Frontal cortex (tissue), 4 donors: ENCODE results near the gene LMX1B. TPM values are rescaled to one million over a fixed set of nuclear protein-coding genes. Genes with fewer than 3 reads are reported as not detected.

Source experiments
- DNase-seq, 2 donors: peaks; one replicate each; pipeline ENCODE4 v3.0.0; 2012; ENCODE audit warnings: low spot score in 2 of 2
- FAIRE-seq: peaks from 2 replicates; lab custom pipeline; 2012; peaks lifted over from hg19 to GRCh38; lab: Jason Lieb, UNC
- total RNA-seq: library from RNA; depleted of rRNA; stranded (reverse); fragments of >200 nt; gene quantifications from one replicate; pipeline ENCODE4 v1.2.3, GENCODE V29; 2014
- donor health status: control.
- donor health status: control.
- donor health status: control.

The LMX1B gene
- total RNA-seq, 1 donor from 2014 or later: under 0.01 TPM

DNA sequence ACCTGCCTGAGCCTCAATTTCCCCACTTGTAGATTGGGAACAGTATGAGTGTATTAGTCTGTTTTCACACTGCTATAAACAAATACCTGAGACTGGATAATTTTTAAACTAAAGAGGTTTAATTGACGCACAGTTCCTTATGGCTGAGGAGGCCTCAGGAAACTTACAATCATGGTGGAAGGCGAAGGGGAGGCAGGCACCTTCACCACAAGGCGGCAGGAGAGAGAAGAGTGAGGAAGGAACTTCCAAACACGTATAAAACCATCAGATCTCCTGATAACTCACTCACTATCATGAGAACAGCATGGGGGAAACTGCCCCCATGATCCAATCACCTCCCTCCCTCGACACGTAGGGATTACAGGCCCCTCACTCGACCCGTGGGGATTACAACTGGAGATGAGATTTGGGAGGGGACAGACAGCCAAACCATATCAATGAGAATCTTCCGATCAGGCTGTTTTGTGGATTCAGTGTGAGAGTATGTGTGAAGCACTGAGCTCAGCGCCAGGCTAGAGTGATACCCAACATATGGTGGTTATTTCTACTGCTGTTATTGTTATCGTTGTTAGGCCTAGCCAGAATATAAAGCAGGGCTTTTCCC is 14.6 kb upstream of the LMX1B start:
- FAIRE-seq: no peak
- no peak for DNase-seq

DNA sequence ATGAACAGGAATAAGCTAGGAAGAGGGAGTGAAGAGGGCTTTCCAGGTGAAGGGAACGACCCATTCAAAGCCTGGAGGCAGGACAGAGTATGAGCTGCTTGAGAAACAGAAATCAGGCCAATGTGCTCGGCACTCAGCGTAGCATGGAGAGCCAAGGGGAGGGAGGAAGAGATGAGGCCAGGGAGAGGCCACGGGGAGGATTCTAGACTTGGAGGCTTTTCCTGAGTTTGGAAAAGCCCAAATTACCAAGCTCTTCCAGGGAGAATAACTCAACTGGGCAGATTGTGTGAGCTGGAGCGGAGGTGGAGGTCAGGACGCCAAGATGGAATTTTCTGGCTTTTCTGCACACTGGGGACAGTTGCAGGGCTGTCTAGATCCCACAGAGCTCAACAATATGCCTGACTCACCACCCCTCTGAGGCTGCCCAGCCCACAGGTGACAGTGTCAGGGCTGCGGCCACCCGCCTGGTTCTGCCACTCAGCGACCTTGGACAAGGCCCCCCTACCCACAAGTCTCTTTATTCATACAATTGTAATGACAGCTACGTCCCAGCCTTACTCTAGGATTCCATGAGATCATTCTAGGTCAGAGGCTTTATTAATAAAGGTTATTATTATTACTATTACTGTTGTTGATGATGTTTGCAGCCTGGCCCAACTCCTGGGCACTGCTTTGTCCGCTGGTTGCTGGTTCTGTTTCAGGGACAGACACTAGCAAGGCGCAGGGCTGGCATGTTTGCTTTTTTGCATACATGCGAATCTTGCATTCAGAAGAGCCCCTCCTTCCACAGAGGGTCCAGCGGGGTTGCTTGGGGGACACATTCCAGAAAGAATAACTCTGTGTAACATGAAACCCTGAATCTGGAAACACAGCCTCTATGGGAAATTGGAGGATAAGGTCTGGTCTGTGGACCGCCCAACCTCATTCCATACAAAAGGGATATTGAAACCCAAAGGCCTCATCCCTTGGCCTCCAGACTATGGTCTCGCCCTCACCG is 9.4 kb upstream of the LMX1B start:
- DNase-seq (no peak), FAIRE-seq (no peak)

DNA sequence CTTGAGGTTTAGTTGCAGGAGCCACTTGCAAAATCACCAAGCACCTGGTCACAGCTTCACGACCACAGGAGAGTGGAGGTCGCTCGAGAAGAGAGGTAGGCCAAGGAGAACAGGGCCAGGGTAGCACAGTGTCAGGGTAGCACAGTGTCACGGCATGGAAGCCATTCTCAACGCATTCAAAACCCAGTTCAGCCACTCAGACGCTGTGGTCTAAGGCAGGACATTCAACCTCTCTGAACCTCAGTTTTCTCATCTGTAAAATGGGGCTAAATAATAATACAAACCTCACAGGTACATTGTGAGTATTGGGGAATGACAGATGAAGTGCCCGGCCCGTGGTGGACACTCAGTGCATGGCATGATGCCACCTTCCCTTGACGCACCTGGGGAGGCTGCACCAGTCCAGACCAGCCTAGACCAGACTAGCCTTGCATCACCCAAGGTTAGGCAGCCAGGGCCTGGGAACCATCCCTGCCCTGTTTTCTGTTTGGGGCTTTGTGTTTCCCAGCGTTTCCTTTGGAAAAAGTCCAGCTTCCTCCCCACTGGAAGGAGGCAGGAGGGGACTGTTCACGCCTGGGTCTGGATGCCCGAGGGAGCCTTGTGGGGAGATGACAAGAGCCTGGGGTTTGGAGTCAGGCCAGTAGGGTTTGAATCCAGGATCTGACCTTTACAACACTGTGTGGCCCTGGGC is 7.8 kb upstream of the LMX1B start:
- DNase-seq (no peak), FAIRE-seq (no peak)

DNA sequence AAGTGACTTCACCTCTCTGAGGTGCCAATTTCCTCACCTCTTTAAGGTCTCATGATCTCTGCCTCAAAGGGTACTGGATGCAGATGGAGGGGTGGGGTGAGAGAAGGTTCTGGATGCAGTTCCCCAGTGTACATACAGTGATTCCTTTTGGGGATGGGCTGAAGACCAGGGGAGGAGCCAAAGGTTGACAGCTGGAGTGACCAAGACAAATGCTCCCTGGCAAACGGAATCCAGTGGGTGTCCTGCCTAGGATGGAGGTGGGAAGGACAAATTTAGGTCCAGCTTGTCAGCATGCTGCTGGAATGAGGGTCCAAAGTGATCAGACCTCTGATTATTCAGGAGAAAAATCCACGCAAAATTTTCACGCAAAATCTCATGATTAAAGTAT is 7.3 kb upstream of the LMX1B start:
- FAIRE-seq: no peak
- DNase-seq: no peak

DNA sequence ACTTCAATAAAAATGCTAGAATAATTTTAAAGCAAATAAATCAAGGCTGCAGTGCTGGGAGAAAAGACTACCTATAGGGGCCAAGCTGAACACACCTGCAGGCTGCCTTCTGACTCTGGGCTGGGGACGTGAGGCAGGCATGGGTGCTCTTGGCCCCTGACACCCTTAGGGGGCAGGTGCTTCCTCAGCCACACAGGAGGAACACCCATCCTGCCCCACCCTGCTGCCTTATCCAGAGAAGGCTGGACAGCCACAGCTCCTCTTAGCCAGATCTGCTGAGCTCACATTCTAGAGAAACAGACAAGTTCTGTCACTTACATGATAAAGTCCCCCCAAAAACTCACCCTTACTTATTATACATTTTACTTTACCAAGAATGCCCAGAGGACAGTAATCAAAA is 6.6 kb upstream of the LMX1B start:
- FAIRE-seq: no peak
- DNase-seq: no peak

DNA sequence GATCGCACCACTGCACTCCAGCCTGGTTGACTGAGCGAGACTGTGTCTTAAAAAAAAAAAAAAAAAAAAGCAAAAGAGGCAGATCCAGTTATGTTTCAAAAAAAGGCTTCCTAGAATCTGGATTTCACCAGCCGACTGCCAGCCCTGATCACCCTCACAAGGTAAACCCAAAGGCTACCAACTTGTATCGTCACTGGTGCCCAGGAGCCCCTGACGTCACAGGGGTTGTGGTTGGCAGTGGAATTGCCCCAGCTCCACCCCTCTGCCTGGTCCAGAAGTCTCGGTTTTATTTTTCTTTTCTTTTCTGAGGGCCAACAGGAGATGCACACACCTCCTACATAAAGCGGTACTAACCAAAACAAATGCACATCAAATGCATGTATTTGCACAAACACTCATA is 6.0 kb upstream of the LMX1B start:
- FAIRE-seq (no peak), DNase-seq (no peak)

DNA sequence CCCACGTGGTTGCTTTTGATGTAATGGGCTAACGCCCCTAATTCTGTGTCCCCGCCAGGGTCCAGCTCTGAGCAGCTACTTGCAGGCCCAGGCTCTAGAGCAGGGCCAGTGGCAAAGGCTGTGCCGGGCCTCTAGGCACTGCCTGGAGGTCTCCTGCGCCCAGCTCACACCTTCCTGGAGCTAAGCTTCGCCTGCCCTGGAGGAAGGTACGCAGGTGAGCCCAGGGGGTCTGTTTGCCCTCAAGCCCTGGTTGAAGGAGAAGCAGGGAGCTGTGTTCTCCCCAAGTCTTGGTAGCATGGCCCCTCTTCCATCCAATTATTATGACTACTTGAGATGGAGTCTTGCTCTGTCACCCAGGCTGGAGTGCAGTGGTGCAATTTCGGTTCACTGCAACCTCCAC is 5.2 kb upstream of the LMX1B start:
- DNase-seq: no peak
- no peak for FAIRE-seq

DNA sequence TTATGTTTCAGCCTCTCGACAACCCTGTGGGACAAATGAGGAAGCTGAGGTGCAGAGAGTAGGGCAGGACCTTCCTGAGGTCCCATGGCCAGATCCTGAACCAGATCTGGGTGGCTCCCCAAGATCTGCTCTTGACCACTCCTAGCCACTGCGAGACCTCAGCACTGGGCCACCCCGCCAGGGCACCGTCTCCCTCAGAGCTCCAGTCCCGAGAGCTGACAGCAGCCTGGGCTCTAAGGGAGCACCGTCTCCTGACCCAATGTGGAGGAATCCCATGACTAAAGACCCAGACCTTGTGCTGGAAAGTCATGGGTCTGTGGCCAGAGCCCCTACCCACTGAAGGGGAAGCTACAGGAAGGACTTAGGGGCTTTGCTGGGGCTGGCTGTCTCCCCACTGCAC is 4.5 kb upstream of the LMX1B start:
- DNase-seq: no peak

DNA sequence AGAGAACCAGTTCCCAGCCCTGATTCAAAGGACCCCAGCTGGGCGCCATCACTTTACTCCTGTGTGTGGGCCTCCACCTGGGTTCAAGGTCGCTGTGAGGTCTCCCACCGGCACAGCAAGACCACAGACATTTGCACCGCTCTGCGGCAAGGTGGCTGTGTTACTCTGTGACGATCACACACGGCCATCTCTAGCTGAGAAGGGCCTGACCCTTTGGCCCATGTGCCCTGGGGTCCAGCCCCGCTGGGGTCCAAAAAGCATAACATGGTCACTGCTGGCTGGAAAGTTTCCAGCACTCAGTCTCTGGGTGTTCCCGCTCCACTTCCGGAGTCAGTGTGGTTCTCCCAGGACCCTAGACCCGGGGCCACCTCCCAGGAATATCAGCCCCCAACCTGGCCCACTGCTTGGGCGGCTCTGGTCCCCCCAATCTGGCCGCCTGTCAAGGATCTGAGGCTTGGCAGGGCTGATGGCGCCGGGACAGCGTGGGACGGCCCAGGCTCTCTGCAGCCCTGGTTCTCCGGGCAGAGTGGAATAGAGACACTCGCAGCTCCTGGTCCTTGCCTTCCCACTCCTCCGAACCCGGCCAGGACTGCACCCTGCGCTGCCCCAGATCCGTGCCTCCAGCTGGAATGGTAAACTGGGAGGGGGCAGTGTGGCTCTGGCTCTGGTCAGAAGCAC is 3.9 kb upstream of the LMX1B start:
- DNase-seq (peak in 1 of 2 donors; percentile 10), FAIRE-seq (no peak)

More for the DNA sequence above, 4.5 kb upstream of the LMX1B start:
- FAIRE-seq: no peak

DNA sequence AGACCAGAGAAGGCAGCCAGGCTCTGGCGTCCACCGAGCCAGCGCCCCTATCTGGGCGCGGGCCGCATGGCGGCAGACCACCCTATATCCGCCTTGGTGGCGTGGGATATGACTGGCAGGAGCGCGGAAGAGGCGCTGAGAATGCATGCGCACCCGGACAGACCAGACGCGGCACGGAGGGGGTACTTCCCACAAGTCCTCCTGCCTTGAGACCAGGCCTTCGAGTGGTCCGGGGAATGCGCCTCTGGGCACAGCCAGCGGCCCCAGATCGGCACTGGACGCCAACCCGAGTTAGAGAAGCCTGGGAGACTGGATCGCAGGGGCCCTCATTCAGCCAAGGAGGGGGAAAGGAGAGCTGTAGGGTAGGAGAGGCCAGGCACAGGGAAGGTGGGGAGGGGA is 2.5 kb upstream of the LMX1B start:
- FAIRE-seq (no peak), DNase-seq (no peak)

DNA sequence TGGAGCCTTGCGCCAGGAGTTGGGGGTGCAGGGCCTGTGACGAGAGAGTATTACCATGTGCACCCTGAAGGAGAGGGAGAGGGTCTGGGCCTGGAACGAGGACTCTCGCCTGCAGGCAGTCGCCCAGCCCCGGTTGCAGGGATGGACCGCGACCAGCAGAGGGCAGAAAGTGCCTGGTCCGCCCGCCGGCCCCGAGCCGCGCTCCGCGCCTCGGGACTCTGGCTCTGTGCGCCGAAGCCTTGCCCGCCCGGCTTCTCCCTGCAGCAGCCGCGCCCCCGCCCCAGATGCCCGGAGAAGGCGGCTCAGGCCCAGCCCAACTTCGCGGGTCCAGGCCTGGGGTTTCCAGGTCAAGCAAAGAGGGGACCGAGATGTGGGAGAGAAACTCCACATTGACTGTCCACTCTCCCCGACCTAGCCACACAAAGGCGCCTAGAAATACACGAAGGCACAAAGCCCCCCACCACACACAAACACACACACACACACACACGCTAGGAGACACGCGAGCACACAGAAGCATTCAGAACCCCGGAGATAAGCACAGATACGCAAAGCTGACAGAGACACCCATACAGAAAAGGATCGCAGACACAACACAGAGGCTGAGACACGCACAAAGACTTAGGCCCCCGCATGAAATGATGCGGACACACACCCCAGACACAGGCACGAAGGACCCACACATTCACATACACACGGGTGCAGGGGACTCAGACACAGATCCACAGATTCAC is 2.0 kb upstream of the LMX1B start:
- FAIRE-seq (no peak), DNase-seq (peak; percentile 84 to 89)

DNA sequence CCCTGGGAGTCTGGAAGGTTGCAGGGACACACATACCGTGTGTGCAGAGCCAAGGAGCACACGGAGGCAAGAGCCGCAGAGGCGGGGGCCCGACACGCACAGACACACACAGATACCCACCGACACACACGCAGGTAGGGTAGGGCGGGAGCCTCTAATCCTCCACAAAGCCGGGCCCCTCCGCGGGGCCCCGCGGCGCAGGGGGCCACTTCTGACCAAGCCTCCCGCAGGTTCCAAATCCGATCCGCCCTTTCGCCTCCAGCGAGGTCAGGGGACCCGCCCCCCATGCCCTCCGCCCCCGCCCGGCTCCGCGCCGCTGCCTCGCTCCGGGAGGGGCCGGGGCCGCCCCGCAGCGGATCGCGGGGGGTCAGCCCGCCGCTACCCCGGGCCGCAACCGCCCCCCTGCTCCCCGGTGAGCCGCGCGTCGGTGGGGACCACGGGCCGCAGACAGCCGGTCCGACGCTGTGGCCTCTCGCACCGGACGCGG is 1.4 kb upstream of the LMX1B start:
- FAIRE-seq (no peak), DNase-seq (no peak)

DNA sequence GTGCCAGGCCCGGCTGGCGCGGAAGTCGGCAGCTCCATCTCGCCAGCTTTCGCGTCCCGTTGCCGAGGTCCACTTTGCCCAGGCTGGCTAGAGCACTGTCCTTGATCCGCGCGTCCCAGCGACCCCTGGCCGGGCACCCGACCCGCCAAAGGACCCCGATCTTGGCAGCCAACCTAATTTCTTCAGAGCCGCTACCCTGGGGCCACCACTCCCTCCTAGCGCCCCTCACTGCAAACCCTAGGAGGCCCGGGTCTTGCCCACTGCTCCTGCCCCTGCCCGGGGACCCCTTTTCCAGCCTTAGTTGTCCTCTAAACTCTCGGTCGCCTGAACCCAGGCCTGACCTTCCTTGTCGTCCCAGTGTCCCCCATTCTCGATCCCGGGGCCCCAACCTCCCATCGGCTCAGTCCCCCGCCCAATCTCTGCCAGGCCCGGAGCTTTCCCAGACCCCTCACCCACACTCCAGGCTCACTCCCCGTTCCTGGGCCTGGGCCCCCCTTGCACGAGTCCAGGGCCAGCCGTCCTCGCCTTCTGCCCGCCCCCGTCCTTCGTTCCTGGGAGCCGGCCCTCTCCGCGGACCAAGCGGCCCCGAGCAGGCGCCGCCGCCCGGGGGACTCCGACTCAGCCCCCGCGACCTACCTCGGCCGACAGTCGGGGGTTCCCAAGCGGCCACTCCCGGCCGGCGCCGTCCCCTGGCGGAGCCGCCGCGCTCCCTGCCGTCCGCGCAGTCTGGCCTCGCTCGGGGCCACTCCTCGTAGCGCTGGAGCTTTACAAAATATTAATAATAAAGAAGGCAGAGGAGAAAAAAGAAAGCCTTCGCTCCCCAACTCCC is 701 bp upstream of the LMX1B start:
- FAIRE-seq (no peak), DNase-seq (peak in 1 of 2 donors; percentile 22)

DNA sequence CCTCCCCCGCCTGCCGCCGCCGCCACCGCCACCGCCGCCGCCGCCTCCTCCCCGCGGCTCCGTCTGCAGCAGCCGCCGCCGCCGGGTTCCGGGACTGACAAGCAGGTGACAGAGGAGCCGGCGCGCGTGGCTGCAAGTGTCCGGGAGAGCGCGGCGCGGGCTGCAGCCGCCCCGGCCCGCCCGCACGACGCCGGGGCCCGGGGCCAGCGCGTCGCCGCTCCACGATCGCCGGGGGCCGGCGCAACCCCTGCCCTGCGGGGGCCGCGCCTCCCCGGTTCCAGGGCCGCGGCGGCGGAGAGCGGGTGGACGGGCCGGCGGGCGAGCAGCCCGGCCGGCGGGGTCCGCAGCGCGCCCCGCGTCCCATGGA is 343 bp downstream of the LMX1B start:
- DNase-seq: peak in 1 of 2 donors; percentile 36

DNA sequence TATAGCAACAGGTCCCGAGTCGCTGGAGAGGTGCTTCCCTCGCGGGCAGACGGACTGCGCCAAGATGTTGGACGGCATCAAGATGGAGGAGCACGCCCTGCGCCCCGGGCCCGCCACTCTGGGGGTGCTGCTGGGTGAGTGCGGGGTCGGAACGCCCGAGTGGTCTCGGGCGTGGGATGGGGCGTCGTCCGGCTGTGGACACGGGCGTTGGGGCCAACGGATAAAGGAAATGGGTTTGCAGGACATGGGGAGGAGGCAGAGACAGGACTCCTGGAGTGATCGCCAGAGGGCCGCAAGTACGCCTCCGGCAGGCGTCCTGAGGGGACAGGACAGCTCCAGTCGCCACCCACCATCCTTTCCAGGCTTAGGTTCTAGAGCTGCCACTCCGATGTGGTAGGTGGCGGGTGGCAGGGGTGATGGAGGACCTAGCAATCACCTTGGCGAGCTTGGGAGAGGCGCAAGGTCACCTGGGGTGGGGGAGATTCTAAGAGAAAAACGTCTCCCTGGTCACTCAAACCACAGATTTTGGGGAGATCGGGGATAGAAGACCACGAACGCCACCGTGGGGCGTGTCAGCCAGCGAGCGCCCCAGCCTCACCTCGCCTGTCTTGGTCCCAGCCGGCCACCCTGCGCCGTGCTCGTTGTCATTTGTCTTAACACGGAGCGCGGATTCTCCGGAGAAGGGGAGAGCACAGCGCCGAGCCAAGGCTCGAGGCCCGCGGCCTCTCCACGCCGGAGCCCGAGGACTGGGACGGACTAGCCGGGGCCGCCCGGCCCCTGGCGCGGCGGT is 922 bp downstream of the LMX1B start:
- FAIRE-seq: no peak
- DNase-seq: peak in 1 of 2 donors; percentile 25

More for the DNA sequence above, 343 bp downstream of the LMX1B start:
- FAIRE-seq: no peak

DNA sequence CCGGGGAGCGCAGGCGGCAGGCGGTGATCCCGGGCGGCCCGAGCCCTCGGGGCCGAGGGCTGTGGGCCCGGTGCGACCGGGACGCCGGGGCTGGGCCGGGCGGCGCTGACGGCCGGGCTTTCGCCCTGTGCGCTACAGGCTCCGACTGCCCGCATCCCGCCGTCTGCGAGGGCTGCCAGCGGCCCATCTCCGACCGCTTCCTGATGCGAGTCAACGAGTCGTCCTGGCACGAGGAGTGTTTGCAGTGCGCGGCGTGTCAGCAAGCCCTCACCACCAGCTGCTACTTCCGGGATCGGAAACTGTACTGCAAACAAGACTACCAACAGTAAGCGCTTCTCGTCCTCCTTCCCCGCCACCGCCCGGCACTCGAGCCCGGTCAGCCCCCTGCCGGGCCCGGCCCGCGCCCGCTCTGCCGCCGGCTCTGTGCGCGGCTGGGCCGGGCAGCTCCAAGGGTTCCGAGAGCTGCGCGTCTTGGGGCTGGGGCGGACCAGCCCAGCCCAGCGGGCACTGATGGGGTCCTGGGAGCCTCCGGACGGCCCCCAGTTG is 1.6 kb downstream of the LMX1B start:
- DNase-seq (peak in 1 of 2 donors; percentile 24), FAIRE-seq (no peak)

DNA sequence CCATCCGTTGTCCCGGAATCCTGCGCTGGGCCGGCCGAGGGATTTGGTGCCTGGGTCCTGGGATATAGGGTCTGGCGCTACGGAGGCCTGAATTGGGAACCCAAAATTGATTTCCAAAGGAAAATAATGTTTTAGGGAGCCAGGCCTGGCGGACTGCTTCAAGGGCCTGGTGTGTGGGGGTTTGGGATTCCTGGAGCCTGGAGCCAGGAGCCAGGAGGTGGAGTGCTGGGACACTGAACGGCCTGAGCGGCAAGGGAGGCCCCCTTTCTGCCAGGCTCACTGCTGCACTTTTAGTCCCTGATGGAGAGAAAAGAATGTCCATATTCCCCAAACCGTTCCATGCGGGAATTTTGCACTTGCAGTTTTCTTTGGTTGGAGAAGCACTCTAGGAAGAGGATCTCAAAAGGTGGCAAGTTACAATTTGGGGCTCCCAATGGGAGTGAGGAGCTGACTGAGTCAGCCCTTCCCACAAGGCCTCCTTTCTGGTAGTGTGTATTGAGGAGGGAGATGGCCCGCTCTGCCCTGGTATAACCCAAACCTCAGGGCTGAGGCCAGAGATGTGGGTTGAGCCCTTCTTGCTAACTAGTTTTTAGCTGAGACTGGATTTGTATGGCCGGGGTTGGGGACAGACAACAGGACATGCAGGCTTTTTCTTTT is 2.2 kb downstream of the LMX1B start:
- DNase-seq: peak in 1 of 2 donors; percentile 6
- FAIRE-seq: no peak
